ENCODE data around the gene HEG1. TPM values are rescaled to one million over a fixed set of nuclear protein-coding genes. Genes with fewer than 3 reads are reported as not detected.
A peak's percentile ranks its signal among the peaks of the same experiment; 100 is the strongest.
"Not testable (repeated sequence)": the region's sequence is repeated elsewhere in the genome, so short reads cannot be mapped to it uniquely, and the experiment has no call there.

The HEG1 gene
- total RNA-seq, 1 donor from 2014 or later, result 69.6 TPM

GRCh38 chr3:125098611-125099291 is 43.0 kb upstream of the HEG1 start:
- no peaks in the 10 kb centered on the region for H3K27me3 Mint-ChIP-seq (ENCODE audit: low read depth)
- no peak overlapping the region for H3K4me3 Mint-ChIP-seq (ENCODE audit: unreplicated experiment)
- no peak for DNase-seq (ENCODE audit: low spot score)

DNA sequence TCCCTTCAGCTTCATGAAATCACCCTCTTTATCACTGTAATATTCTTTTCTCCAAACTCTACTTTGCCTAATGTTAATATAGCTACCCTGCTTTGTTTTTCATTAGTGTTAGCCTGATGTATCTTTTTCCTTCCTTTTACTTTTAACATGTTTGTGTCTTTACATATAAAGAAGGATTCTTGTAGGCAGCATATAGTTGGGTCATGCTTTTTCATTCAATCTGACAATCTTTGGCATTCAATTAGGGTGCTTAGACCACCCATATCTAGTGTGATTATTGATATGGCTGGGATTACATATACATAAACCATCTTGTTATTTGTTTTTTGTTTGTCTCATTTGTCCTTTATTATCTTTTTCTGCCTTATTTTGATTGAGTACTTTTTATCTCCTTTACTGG is 34.9 kb upstream of the HEG1 start:
- Mint-ChIP-seq H3K27me3 (ENCODE audit: low read depth) (no peaks in the 10 kb centered on the region), H3K4me1 (ENCODE audit: low read depth) (peaks cover 20% of the 10 kb centered on the region), H3K9me3 (ENCODE audit: low read depth) (peaks cover 5% of the 10 kb centered on the region)

More at GRCh38 chr3:125098611-125099291, 43.0 kb upstream of the HEG1 start:
- Mint-ChIP-seq H3K27ac (ENCODE audit: unreplicated experiment) (no peak overlapping the region), H3K4me1 (ENCODE audit: low read depth) (no peaks in the 10 kb centered on the region), H3K9me3 (ENCODE audit: low read depth) (peaks cover 7% of the 10 kb centered on the region), H3K36me3 (ENCODE audit: low read depth) (peaks cover 7% of the 10 kb centered on the region)
- TF ChIP-seq, protein P1, sequence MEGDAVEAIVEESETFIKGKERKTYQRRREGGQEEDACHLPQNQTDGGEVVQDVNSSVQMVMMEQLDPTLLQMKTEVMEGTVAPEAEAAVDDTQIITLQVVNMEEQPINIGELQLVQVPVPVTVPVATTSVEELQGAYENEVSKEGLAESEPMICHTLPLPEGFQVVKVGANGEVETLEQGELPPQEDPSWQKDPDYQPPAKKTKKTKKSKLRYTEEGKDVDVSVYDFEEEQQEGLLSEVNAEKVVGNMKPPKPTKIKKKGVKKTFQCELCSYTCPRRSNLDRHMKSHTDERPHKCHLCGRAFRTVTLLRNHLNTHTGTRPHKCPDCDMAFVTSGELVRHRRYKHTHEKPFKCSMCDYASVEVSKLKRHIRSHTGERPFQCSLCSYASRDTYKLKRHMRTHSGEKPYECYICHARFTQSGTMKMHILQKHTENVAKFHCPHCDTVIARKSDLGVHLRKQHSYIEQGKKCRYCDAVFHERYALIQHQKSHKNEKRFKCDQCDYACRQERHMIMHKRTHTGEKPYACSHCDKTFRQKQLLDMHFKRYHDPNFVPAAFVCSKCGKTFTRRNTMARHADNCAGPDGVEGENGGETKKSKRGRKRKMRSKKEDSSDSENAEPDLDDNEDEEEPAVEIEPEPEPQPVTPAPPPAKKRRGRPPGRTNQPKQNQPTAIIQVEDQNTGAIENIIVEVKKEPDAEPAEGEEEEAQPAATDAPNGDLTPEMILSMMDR (IDR thresholded peaks at IDR 0.05), result no peak

DNA sequence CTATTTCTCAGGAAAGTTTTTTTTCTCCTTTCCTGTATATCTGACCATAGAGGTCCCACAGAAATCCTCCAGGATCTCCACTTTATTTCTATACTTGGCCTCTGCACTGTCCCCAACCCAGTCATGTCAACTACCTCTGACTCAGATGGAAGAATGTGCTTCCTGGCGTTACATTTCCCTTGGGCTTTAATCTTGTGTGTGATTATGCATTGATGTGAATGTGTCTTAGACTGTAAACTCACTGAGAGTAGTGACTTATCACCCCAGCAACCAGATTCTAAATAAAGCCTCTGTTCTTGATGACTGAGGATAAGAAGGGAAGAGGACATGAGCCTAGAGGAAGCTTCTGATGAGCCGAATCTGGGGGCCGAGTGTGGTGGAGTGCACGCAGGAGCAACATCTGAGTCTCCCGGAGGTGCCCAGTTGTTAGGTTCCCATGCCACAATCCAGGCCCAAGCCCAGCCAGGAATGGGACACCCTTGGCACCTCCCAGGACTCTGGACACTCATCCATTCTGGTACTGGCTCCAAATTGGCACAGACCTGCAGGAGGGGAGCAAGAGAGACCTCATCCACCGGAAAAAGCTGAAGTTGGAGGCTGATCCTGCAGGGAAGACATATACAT is 32.1 kb upstream of the HEG1 start:
- peaks cover 20% of the 10 kb centered on the region for H3K4me1 Mint-ChIP-seq (ENCODE audit: low read depth)
- TF ChIP-seq, protein P1 (IDR thresholded peaks at IDR 0.05), result no peak
- H3K27me3 Mint-ChIP-seq (ENCODE audit: low read depth), result no peaks in the 10 kb centered on the region
- peak overlapping the region; percentile 52 for H3K27ac Mint-ChIP-seq (ENCODE audit: unreplicated experiment)
- no peak overlapping the region for H3K4me3 Mint-ChIP-seq (ENCODE audit: unreplicated experiment)
- no peak for DNase-seq (ENCODE audit: low spot score)
- peaks cover 5% of the 10 kb centered on the region for H3K9me3 Mint-ChIP-seq (ENCODE audit: low read depth)
- H3K36me3 Mint-ChIP-seq (ENCODE audit: low read depth), result peaks cover 7% of the 10 kb centered on the region

More for the DNA sequence above, 34.9 kb upstream of the HEG1 start:
- TF ChIP-seq, protein P1 (IDR thresholded peaks at IDR 0.05), result no peak
- Mint-ChIP-seq H3K4me3 (ENCODE audit: unreplicated experiment) (no peak overlapping the region), H3K27ac (ENCODE audit: unreplicated experiment) (no peak overlapping the region), H3K36me3 (ENCODE audit: low read depth) (peaks cover 5% of the 10 kb centered on the region)
- DNase-seq (ENCODE audit: low spot score), result no peak

DNA sequence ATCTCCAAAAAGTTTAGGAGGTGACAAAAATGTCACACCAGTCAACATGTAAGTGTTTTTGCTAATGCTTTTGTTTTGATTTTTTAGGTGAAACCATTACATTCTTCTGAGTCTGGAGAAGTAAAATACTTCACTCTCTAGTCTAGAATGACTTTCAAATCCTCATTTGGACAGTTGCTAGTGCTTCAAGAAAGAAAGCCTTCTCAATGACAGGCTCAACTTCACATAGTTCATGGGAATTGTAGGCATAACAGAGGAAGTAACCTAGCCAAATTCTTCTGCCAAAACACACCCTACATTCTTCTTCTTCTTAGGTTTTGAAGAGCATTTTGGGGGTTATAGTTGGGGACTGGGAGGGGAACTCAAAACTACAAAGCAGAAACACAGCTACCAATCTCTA is 29.4 kb upstream of the HEG1 start:
- TF ChIP-seq, protein P1 (IDR thresholded peaks at IDR 0.05), result no peak
- Mint-ChIP-seq H3K27ac (ENCODE audit: unreplicated experiment) (no peak overlapping the region), H3K4me3 (ENCODE audit: unreplicated experiment) (no peak overlapping the region), H3K36me3 (ENCODE audit: low read depth) (peaks cover 8% of the 10 kb centered on the region), H3K4me1 (ENCODE audit: low read depth) (peaks cover 20% of the 10 kb centered on the region), H3K27me3 (ENCODE audit: low read depth) (no peaks in the 10 kb centered on the region), H3K9me3 (ENCODE audit: low read depth) (no peaks in the 10 kb centered on the region)
- no peak for DNase-seq (ENCODE audit: low spot score)

DNA sequence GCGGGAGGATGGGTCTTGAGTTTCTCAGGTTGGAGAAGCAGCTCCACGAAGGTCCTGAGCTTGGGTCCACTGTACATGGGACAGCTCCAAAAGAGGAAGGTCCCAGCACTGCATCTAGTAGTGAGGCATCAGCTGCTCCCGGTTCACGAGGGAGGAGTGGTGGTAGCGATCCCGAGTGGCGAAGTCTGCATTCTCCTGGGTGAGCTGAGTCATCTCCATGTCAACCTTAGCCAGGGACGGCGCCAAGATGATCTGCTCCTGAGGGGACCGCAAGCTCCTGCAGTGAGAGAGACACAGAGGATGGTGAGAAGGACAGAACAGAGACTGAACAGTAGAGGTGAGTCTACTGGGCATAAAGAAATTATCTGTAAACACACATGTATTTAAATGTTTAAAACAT is 28.0 kb upstream of the HEG1 start:
- Mint-ChIP-seq H3K9me3 (ENCODE audit: low read depth) (no peaks in the 10 kb centered on the region), H3K27ac (ENCODE audit: unreplicated experiment) (no peak overlapping the region), H3K36me3 (ENCODE audit: low read depth) (peaks cover 8% of the 10 kb centered on the region), H3K4me3 (ENCODE audit: unreplicated experiment) (no peak overlapping the region), H3K4me1 (ENCODE audit: low read depth) (peaks cover 20% of the 10 kb centered on the region), H3K27me3 (ENCODE audit: low read depth) (no peaks in the 10 kb centered on the region)
- TF ChIP-seq, protein P1 (IDR thresholded peaks at IDR 0.05), result no peak
- no peak for DNase-seq (ENCODE audit: low spot score)

DNA sequence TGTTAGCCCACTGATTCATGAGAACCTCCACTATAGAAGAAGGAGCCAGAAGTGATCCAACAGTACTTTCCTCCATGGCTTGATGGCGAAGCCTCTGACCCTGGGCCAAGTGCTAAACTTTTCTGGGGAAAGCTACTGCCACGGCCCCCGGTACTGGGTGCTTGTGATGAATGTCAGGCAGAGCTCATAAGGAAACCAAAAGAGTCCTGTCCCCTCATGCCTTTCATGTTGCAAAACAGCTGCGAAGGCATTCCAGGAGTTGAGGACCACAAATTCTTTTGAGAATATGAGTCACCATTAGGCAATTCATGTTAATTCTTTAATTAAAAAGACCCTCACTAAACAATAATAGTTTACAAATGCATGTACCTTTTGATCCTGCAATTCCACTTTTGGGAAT is 26.5 kb upstream of the HEG1 start:
- not testable (repeated sequence) for H3K27me3 Mint-ChIP-seq (ENCODE audit: low read depth); H3K36me3 Mint-ChIP-seq (ENCODE audit: low read depth); H3K9me3 Mint-ChIP-seq (ENCODE audit: low read depth); DNase-seq (ENCODE audit: low spot score); H3K27ac Mint-ChIP-seq (ENCODE audit: unreplicated experiment); H3K4me3 Mint-ChIP-seq (ENCODE audit: unreplicated experiment)
- H3K4me1 Mint-ChIP-seq (ENCODE audit: low read depth), result peaks cover 10% of the 10 kb centered on the region
